Measurements from ENCODE around the gene SMG7. TPM values are rescaled to one million over a fixed set of nuclear protein-coding genes. Genes with fewer than 3 reads are reported as not detected.

Gene SMG7
- total and polyA plus RNA-seq, 4 donors: 30.5 to 75.6 (median 55.9) TPM

DNA sequence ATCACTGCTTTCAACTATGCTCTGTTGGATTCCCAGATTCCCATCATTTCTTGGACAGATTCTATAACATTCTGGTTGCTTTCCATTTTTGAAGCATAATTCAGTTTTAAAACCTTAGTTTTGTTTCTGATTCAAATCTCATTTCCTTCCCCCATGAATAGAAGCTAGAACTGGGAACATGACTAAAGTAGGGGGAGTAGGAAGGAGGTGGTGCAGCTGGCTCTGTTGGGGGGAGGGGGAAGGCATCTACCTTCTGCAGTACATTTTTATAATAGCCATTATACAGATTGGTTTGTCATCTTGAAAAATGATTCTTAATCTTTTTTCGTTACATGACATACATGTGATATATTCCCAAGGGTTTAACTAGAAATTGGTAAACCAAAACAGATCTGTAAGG lies 48.1 kb downstream of the SMG7 start:
- no peak for DNase-seq (ENCODE audit: low read depth in 4 of 6, low spot score in 6 of 6)
- H3K4me1 ChIP-seq (ENCODE audit: control insufficient read depth, insufficient read depth, low read length): no peaks in the 10 kb centered on the region
- no CpG with 5 or more reads among the region's 1 CpG for WGBS (ENCODE audit: insufficient coverage)
- no peaks in the 10 kb centered on the region for H3K27me3 ChIP-seq (ENCODE audit: control insufficient read depth, insufficient read depth, low read length)
- no peak overlapping the region for H3K27ac ChIP-seq (ENCODE audit: low read depth, low read length)
- peaks cover 10% of the 10 kb centered on the region for H3K36me3 ChIP-seq (ENCODE audit: control insufficient read depth, insufficient read depth, low read length)
- no peak overlapping the region for H3K4me3 ChIP-seq (ENCODE audit: low read depth, low read length)
- H3K9me3 ChIP-seq (ENCODE audit: control insufficient read depth, insufficient read depth, low read length): no peaks in the 10 kb centered on the region

GRCh38 chr1:183522104-183522503 lies 49.8 kb downstream of the SMG7 start:
- WGBS (ENCODE audit: insufficient coverage): no CpG with 5 or more reads among the region's 1 CpG
- no peak overlapping the region for H3K27ac ChIP-seq (ENCODE audit: low read depth, low read length)
- H3K36me3 ChIP-seq (ENCODE audit: control insufficient read depth, insufficient read depth, low read length): peaks cover 12% of the 10 kb centered on the region
- H3K27me3 ChIP-seq (ENCODE audit: control insufficient read depth, insufficient read depth, low read length): no peaks in the 10 kb centered on the region
- H3K9me3 ChIP-seq (ENCODE audit: control insufficient read depth, insufficient read depth, low read length): no peaks in the 10 kb centered on the region
- no peak overlapping the region for H3K4me3 ChIP-seq (ENCODE audit: low read depth, low read length)
- no peaks in the 10 kb centered on the region for H3K4me1 ChIP-seq (ENCODE audit: control insufficient read depth, insufficient read depth, low read length)
- peak in 1 of 6 donors; percentile 40 for DNase-seq (ENCODE audit: low read depth in 4 of 6, low spot score in 6 of 6)

DNA sequence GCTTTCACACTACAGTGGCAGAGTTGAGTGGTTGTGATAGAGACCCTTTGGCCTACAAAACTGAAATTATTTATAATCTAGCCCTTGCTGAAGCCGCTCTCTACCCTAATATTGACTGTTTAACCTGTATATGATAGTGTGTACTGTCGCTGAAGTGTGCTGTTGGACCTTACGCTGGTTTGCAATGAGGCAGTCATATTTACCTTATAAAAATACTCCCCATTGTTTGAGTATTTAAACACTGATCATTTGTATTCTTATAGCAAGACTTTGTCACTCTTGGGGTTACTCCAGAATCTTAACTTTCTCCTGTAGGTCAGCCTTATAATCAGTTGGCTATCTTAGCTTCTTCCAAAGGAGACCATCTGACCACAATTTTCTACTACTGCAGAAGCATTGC lies 56.3 kb downstream of the SMG7 start:
- Histone ChIP-seq H3K4me3 (ENCODE audit: low read depth, low read length) (no peak overlapping the region), H3K36me3 (ENCODE audit: control insufficient read depth, insufficient read depth, low read length) (peaks cover 7% of the 10 kb centered on the region), H3K27ac (ENCODE audit: low read depth, low read length) (no peak overlapping the region)

DNA sequence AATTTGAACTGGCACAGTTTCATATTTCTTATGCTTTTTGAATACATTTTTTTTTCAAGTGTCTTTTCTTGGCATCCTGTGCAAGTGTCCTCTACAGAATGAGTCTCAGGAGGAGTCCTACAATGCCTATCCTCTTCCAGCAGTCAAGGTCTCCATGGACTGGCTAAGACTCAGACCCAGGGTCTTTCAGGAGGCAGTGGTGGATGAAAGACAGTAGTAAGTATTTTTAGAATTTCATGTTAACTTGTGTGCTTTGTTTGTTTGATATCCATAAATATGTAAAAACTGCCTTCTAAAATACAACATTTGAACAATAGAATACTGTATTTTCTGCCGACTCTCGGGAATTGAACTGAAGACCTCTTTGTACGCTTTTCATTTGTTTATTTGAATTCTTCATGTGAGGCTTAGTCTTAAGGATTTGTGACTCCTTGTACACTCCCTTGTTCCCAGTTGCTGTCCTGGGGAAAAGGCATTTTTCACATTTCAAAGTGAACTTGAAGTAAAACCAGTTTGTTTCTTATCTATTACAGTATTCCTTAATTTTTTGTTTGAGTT lies 61.4 kb downstream of the SMG7 start:
- WGBS (ENCODE audit: insufficient coverage): 50% methylated on average over 2 of the region's 3 CpGs

More for the DNA sequence above, 56.3 kb downstream of the SMG7 start:
- WGBS (ENCODE audit: insufficient coverage): no CpG with 5 or more reads among the region's 3 CpGs
- DNase-seq (ENCODE audit: low read depth in 4 of 6, low spot score in 6 of 6): no peak
- no peaks in the 10 kb centered on the region for H3K4me1 ChIP-seq (ENCODE audit: control insufficient read depth, insufficient read depth, low read length)
- H3K9me3 ChIP-seq (ENCODE audit: control insufficient read depth, insufficient read depth, low read length): no peaks in the 10 kb centered on the region
- no peaks in the 10 kb centered on the region for H3K27me3 ChIP-seq (ENCODE audit: control insufficient read depth, insufficient read depth, low read length)

GRCh38 chr1:183537405-183537804 lies 65.1 kb downstream of the SMG7 start:
- no peak for DNase-seq (ENCODE audit: low read depth in 4 of 6, low spot score in 6 of 6)
- Histone ChIP-seq H3K27me3 (ENCODE audit: control insufficient read depth, insufficient read depth, low read length) (no peaks in the 10 kb centered on the region), H3K4me3 (ENCODE audit: low read depth, low read length) (no peak overlapping the region), H3K9me3 (ENCODE audit: control insufficient read depth, insufficient read depth, low read length) (no peaks in the 10 kb centered on the region), H3K4me1 (ENCODE audit: control insufficient read depth, insufficient read depth, low read length) (no peaks in the 10 kb centered on the region), H3K36me3 (ENCODE audit: control insufficient read depth, insufficient read depth, low read length) (peaks cover 6% of the 10 kb centered on the region), H3K27ac (ENCODE audit: low read depth, low read length) (no peak overlapping the region)
- 100% methylated on average over 1 of the region's 4 CpGs for WGBS (ENCODE audit: insufficient coverage)

More for the DNA sequence above, 61.4 kb downstream of the SMG7 start:
- no peak for DNase-seq (ENCODE audit: low read depth in 4 of 6, low spot score in 6 of 6)
- no peak overlapping the region for H3K4me3 ChIP-seq (ENCODE audit: low read depth, low read length)
- H3K27ac ChIP-seq (ENCODE audit: low read depth, low read length): no peak overlapping the region
- H3K36me3 ChIP-seq (ENCODE audit: control insufficient read depth, insufficient read depth, low read length): peaks cover 4% of the 10 kb centered on the region
- no peaks in the 10 kb centered on the region for H3K9me3 ChIP-seq (ENCODE audit: control insufficient read depth, insufficient read depth, low read length)
- no peaks in the 10 kb centered on the region for H3K4me1 ChIP-seq (ENCODE audit: control insufficient read depth, insufficient read depth, low read length)
- no peaks in the 10 kb centered on the region for H3K27me3 ChIP-seq (ENCODE audit: control insufficient read depth, insufficient read depth, low read length)

GRCh38 chr1:183543619-183544204 lies 71.4 kb downstream of the SMG7 start:
- Histone ChIP-seq H3K27ac (ENCODE audit: low read depth, low read length) (no peak overlapping the region), H3K9me3 (ENCODE audit: control insufficient read depth, insufficient read depth, low read length) (no peaks in the 10 kb centered on the region), H3K36me3 (ENCODE audit: control insufficient read depth, insufficient read depth, low read length) (peaks cover 11% of the 10 kb centered on the region), H3K4me3 (ENCODE audit: low read depth, low read length) (no peak overlapping the region), H3K4me1 (ENCODE audit: control insufficient read depth, insufficient read depth, low read length) (no peaks in the 10 kb centered on the region), H3K27me3 (ENCODE audit: control insufficient read depth, insufficient read depth, low read length) (no peaks in the 10 kb centered on the region)
- no CpG with 5 or more reads among the region's 2 CpGs for WGBS (ENCODE audit: insufficient coverage)
- peak; percentile 21 to 87 (median 40) for DNase-seq (ENCODE audit: low read depth in 4 of 6, low spot score in 6 of 6)

DNA sequence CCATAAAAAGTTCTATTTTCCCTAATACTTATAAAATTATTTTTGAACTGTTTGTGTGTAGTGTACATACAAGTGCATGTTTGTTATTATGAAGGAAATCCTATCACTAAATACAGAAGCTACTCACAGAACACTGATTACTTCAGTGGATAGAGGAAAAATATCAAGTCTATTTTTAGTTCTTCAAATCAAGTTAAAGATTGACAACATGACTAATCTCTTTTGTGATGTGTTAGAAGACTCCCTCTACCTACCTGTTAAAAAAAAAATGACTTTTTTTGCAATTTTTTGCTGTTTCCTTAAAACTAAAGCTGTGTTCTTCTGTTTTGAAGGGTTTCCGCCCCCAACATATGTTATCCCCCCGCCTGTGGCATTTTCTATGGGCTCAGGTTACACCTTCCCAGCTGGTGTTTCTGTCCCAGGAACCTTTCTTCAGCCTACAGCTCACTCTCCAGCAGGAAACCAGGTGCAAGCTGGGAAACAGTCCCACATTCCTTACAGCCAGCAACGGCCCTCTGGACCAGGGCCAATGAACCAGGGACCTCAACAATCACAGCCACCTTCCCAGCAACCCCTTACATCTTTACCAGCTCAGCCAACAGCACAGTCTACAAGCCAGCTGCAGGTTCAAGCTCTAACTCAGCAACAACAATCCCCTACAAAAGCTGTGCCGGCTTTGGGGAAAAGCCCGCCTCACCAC lies 72.4 kb downstream of the SMG7 start:
- no peak for DNase-seq (ENCODE audit: low read depth in 4 of 6, low spot score in 6 of 6)
- no peaks in the 10 kb centered on the region for H3K4me1 ChIP-seq (ENCODE audit: control insufficient read depth, insufficient read depth, low read length)
- no peak overlapping the region for H3K4me3 ChIP-seq (ENCODE audit: low read depth, low read length)
- H3K27me3 ChIP-seq (ENCODE audit: control insufficient read depth, insufficient read depth, low read length): no peaks in the 10 kb centered on the region
- H3K9me3 ChIP-seq (ENCODE audit: control insufficient read depth, insufficient read depth, low read length): no peaks in the 10 kb centered on the region
- 41% methylated on average over 3 of the region's 5 CpGs for WGBS (ENCODE audit: insufficient coverage)
- no peak overlapping the region for H3K27ac ChIP-seq (ENCODE audit: low read depth, low read length)
- H3K36me3 ChIP-seq (ENCODE audit: control insufficient read depth, insufficient read depth, low read length): peaks cover 11% of the 10 kb centered on the region

- Histone ChIP-seq H3K4me3 (ENCODE audit: low read depth, low read length) (no peak overlapping the region), H3K4me1 (ENCODE audit: control insufficient read depth, insufficient read depth, low read length) (no peaks in the 10 kb centered on the region), H3K36me3 (ENCODE audit: control insufficient read depth, insufficient read depth, low read length) (peaks cover 13% of the 10 kb centered on the region), H3K27me3 (ENCODE audit: control insufficient read depth, insufficient read depth, low read length) (no peaks in the 10 kb centered on the region), H3K9me3 (ENCODE audit: control insufficient read depth, insufficient read depth, low read length) (no peaks in the 10 kb centered on the region), H3K27ac (ENCODE audit: low read depth, low read length) (no peak overlapping the region)
- DNase-seq (ENCODE audit: low read depth in 4 of 6, low spot score in 6 of 6): no peak
- WGBS (ENCODE audit: insufficient coverage): no CpG with 5 or more reads among the region's 2 CpGs
Measured at GRCh38 chr1:183546427-183546826, 74.1 kb downstream of the SMG7 start.

DNA sequence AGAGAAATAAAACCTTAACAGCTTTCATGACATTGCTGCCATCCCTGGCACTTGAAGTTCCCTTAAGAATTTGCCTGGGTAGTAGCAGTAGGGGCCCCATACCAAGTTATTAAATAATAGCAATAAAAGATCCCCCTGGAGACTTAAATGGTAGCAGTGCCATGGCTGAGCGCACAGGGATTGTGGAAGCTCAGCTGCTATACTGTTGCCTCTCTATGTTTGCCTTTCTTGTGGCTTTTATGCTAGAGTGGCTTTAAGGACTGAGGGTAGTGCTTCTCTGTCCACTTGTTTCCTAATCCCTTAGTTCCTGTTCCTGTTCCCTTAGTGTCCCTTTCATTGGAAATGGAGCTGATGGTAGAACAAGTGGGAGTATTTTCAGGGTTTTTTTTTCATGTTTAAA lies 75.8 kb downstream of the SMG7 start:
- H3K4me1 ChIP-seq (ENCODE audit: control insufficient read depth, insufficient read depth, low read length): peaks cover 3% of the 10 kb centered on the region
- H3K9me3 ChIP-seq (ENCODE audit: control insufficient read depth, insufficient read depth, low read length): no peaks in the 10 kb centered on the region
- H3K4me3 ChIP-seq (ENCODE audit: low read depth, low read length): no peak overlapping the region
- peaks cover 27% of the 10 kb centered on the region for H3K36me3 ChIP-seq (ENCODE audit: control insufficient read depth, insufficient read depth, low read length)
- H3K27me3 ChIP-seq (ENCODE audit: control insufficient read depth, insufficient read depth, low read length): no peaks in the 10 kb centered on the region
- H3K27ac ChIP-seq (ENCODE audit: low read depth, low read length): no peak overlapping the region
- no CpG with 5 or more reads among the region's 1 CpG for WGBS (ENCODE audit: insufficient coverage)
- DNase-seq (ENCODE audit: low read depth in 4 of 6, low spot score in 6 of 6): peak in 2 of 6 donors; percentile 2 to 86

GRCh38 chr1:183550915-183551314 lies 78.6 kb downstream of the SMG7 start:
- Histone ChIP-seq H3K36me3 (ENCODE audit: control insufficient read depth, insufficient read depth, low read length) (peaks cover 28% of the 10 kb centered on the region), H3K9me3 (ENCODE audit: control insufficient read depth, insufficient read depth, low read length) (no peaks in the 10 kb centered on the region), H3K4me1 (ENCODE audit: control insufficient read depth, insufficient read depth, low read length) (peaks cover 3% of the 10 kb centered on the region), H3K27ac (ENCODE audit: low read depth, low read length) (no peak overlapping the region), H3K4me3 (ENCODE audit: low read depth, low read length) (no peak overlapping the region), H3K27me3 (ENCODE audit: control insufficient read depth, insufficient read depth, low read length) (no peaks in the 10 kb centered on the region)
- DNase-seq (ENCODE audit: low read depth in 4 of 6, low spot score in 6 of 6): no peak
- WGBS (ENCODE audit: insufficient coverage): 60% methylated on average over 2 of the region's 3 CpGs
